Parathyroid adenoma (tissue), 2 donors: ENCODE results near the gene CTU1.

Experiments used
- H2AFZ ChIP-seq: fragments of 300-600 bp; sonication (generic); one replicate; pipeline ENCODE4 v1.7.0; 2017; ENCODE audit warnings: antibody characterized with exemption, mild to moderate bottlenecking
- H3K27ac ChIP-seq: fragments of 300-600 bp; sonication (generic); one replicate; pipeline ENCODE4 v1.7.0; 2017
- H3K27me3 ChIP-seq: fragments of 300-600 bp; sonication (generic); one replicate; pipeline ENCODE4 v1.7.0; 2017; ENCODE audit warnings: low read length; ENCODE audit not compliant: control insufficient read depth, insufficient read depth
- H3K36me3 ChIP-seq: fragments of 300-600 bp; sonication (generic); one replicate; pipeline ENCODE4 v1.7.0; 2017; ENCODE audit warnings: low read length; ENCODE audit not compliant: control insufficient read depth, insufficient read depth
- H3K4me1 ChIP-seq: fragments of 300-600 bp; sonication (generic); one replicate; pipeline ENCODE4 v1.7.0; 2017; ENCODE audit warnings: control low read depth
- H3K4me2 ChIP-seq: fragments of 300-600 bp; sonication (generic); one replicate; pipeline ENCODE4 v1.7.0; 2017; ENCODE audit warnings: low read length
- H3K4me3 ChIP-seq: fragments of 300-600 bp; sonication (generic); one replicate; pipeline ENCODE4 v1.7.0; 2017; ENCODE audit warnings: low read depth, low read length
- H3K79me2 ChIP-seq: fragments of 300-600 bp; sonication (generic); one replicate; pipeline ENCODE4 v1.7.0; 2017; ENCODE audit warnings: control low read depth
- H3K9ac ChIP-seq: fragments of 300-600 bp; sonication (generic); one replicate; pipeline ENCODE4 v1.7.0; 2017; ENCODE audit warnings: mild to moderate bottlenecking
- H3K9me3 ChIP-seq: fragments of 300-600 bp; sonication (generic); one replicate; pipeline ENCODE4 v1.7.0; 2017; ENCODE audit warnings: low read length; ENCODE audit not compliant: control insufficient read depth
- TF ChIP-seq, protein P1 (sequence below): fragments of 300-600 bp; sonication (generic); IDR thresholded peaks from one replicate; pipeline ENCODE4 v1.7.0; 2017; ENCODE audit warnings: antibody characterized with exemption, mild to moderate bottlenecking
- donor health status: primary hyperparathyroidism.

Gene CTU1

DNA sequence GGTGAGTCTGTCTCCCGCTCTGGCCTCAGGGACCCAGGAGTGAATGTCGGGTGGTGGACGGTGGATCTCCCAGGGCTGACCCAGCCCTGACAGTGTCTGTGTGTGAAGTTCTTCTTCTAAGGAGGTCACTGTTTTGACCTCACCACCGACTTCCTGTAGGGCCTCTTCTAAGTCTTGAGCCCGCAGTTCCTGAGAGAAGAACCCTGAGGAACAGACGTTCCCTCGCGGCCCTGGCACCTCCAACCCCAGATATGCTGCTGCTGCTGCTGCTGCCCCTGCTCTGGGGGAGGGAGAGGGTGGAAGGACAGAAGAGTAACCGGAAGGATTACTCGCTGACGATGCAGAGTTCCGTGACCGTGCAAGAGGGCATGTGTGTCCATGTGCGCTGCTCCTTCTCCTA lies 33.9 kb upstream of the CTU1 start, which contains the start of gene SIGLEC7:
TSS of gene SIGLEC7 (plus strand) at position 183 of the 400 bp plus-strand sequence. CDS start at position 252, 69 bp downstream.
- Histone ChIP-seq H3K4me2 (peak within 1 kb of the TSS; percentile 11), H2AFZ (peak within 1 kb of the TSS; percentile 81), H3K27me3 (no peaks in the 10 kb centered on the region), H3K79me2 (no peaks in the 10 kb centered on the region), H3K9ac (no peak within 1 kb of the TSS), H3K4me3 (no peak within 1 kb of the TSS), H3K27ac (peak within 1 kb of the TSS; percentile 59), H3K36me3 (no peaks in the 10 kb centered on the region), H3K9me3 (no peaks in the 10 kb centered on the region), H3K4me1 (peaks cover 33% of the 10 kb centered on the region)
- TF ChIP-seq, protein P1, sequence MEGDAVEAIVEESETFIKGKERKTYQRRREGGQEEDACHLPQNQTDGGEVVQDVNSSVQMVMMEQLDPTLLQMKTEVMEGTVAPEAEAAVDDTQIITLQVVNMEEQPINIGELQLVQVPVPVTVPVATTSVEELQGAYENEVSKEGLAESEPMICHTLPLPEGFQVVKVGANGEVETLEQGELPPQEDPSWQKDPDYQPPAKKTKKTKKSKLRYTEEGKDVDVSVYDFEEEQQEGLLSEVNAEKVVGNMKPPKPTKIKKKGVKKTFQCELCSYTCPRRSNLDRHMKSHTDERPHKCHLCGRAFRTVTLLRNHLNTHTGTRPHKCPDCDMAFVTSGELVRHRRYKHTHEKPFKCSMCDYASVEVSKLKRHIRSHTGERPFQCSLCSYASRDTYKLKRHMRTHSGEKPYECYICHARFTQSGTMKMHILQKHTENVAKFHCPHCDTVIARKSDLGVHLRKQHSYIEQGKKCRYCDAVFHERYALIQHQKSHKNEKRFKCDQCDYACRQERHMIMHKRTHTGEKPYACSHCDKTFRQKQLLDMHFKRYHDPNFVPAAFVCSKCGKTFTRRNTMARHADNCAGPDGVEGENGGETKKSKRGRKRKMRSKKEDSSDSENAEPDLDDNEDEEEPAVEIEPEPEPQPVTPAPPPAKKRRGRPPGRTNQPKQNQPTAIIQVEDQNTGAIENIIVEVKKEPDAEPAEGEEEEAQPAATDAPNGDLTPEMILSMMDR: no peak

DNA sequence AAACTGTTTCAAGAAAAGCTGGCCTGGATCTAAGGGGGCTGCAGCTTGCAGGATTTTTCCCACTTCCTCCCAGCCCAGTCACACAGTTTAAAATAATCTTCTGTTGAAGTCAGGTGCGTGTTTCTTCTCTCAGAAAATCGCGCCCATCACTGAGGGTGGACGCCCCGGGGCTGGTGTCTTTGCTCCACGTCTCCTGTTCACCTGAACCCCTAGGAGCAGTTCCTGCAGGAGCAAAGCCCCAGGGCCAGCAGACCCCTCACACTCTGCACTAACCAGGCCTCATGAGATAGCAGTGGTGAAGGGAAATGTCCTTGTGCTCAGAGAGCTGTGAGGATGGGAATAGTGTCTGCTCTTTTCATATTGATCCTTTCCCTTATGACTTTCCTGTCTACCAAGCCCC lies 33.0 kb upstream of the CTU1 start:
- Histone ChIP-seq H3K9ac (no peak overlapping the region), H3K36me3 (no peaks in the 10 kb centered on the region), H3K27me3 (no peaks in the 10 kb centered on the region), H3K4me2 (no peak overlapping the region), H2AFZ (no peak overlapping the region), H3K4me3 (no peak overlapping the region), H3K4me1 (peaks cover 43% of the 10 kb centered on the region), H3K9me3 (no peaks in the 10 kb centered on the region), H3K79me2 (no peaks in the 10 kb centered on the region), H3K27ac (no peak overlapping the region)
- TF ChIP-seq, protein P1: no peak

DNA sequence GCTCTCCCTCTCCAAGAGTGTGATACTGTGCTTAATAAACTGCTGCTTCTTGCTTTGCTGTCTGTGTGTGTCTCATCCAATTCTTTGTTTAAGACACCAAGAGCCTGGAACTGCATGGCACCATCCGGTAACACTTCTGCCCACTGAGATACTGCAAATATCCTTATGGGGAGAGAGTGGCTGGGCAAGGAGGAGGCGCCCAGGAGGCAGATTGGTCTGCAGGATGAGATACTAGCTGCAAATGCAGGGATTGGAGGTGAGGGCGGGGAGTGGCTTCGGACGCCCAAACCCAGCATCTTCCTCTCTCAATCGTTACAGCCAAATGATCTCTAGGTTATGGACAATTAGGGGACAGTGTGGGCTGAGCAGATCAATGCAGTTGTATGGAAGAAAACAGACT lies 32.2 kb upstream of the CTU1 start:
- Histone ChIP-seq H3K4me2 (no peak overlapping the region), H3K4me1 (peaks cover 47% of the 10 kb centered on the region), H3K79me2 (no peaks in the 10 kb centered on the region), H3K9me3 (no peaks in the 10 kb centered on the region), H3K4me3 (no peak overlapping the region), H2AFZ (no peak overlapping the region), H3K27me3 (no peaks in the 10 kb centered on the region), H3K27ac (no peak overlapping the region), H3K36me3 (no peaks in the 10 kb centered on the region), H3K9ac (no peak overlapping the region)
- TF ChIP-seq, protein P1: no peak

DNA sequence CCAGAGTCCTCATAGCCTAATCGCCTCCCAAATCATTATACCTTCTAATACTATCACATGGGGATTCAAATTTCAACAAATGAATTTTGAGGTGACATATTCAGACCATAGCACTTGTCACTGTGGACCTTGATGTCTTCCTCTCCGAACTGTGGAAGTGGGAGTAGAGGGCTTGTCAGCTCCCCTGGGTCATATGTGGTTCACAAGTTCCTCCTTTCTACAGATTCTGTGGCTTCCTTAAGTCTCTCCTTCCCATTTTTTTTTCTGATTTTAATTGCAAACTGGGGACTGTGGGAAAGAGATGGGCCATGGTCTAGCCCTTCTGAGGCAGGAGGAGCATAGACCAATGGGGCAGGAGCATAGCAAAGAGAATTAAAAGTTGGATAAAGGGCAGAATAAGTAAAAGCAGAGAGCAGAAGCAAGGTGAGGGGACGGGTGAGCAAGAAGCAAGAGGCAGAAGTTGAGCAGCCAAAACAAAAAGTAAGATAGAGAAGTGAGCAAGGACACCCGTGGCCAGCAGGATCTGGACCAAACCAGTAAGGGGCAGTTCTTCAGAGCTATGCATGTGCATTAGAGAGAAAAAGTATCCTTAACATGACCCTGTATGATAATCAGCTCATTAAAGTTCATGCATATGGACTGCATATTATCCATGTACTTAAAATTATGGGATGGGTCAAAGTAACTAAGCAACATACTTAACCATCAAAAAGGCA lies 31.2 kb upstream of the CTU1 start:
- Histone ChIP-seq H3K4me3 (no peak overlapping the region), H3K79me2 (no peaks in the 10 kb centered on the region), H3K9ac (no peak overlapping the region), H3K9me3 (no peaks in the 10 kb centered on the region), H3K27ac (no peak overlapping the region), H3K36me3 (no peaks in the 10 kb centered on the region), H3K27me3 (no peaks in the 10 kb centered on the region), H3K4me1 (peaks cover 44% of the 10 kb centered on the region), H3K4me2 (no peak overlapping the region), H2AFZ (no peak overlapping the region)
- TF ChIP-seq, protein P1: no peak

DNA sequence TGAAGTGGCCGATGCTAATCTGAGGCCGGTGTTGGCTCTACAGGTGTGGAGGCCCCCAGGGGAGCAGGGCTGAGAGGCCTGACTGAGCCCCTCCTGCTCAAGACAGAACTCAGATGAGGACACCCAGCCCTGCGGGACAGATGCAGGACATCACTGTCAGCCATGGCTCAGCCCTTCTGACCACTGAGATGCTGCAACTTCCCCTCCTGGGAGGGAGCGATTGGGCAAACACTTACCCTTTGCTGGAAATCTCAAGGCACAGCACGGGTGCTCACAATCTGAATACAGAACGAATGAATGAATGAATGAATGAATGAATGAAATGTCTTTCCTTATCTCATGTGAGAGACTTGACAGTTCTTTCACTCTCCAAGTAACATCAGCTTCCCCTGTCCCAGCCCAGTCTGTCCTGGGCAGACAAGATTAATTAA lies 30.4 kb upstream of the CTU1 start:
- no peaks in the 10 kb centered on the region for H3K27me3 ChIP-seq
- no peak overlapping the region for H3K4me2 ChIP-seq
- H3K4me3 ChIP-seq: no peak overlapping the region
- no peaks in the 10 kb centered on the region for H3K9me3 ChIP-seq
- no peaks in the 10 kb centered on the region for H3K36me3 ChIP-seq
- H3K4me1 ChIP-seq: peaks cover 38% of the 10 kb centered on the region
- peak overlapping the region; percentile 4 for H3K27ac ChIP-seq
- TF ChIP-seq, protein P1: no peak
- no peak overlapping the region for H2AFZ ChIP-seq
- no peaks in the 10 kb centered on the region for H3K79me2 ChIP-seq
- H3K9ac ChIP-seq: no peak overlapping the region
